MM.1S (cell line): ENCODE data around the gene HS2ST1.

ENCODE experiments used
- DNase-seq: peaks from one replicate; pipeline ENCODE4 v3.0.0-alpha.2; 2015
- H2AFZ ChIP-seq: fragments of 300-600 bp; sonication (generic); 2 replicates; pipeline ENCODE4 v1.6.0; 2016; ENCODE audit warnings: antibody characterized with exemption, low read length
- H3F3A ChIP-seq: fragments of 300-600 bp; sonication (generic); 2 replicates; pipeline ENCODE4 v1.6.1; 2016; ENCODE audit warnings: mild to moderate bottlenecking, antibody characterized with exemption, low read length, moderate library complexity, mixed read lengths; ENCODE audit not compliant: insufficient read depth
- H3K27ac ChIP-seq: fragments of 300-600 bp; sonication (generic); 2 replicates; pipeline ENCODE4 v1.5.1; 2016; ENCODE audit warnings: mild to moderate bottlenecking, low read length
- H3K27me3 ChIP-seq: fragments of 300-600 bp; sonication (generic); replicated peaks from 2 replicates; pipeline ENCODE4 v1.6.0; 2016; ENCODE audit warnings: low read length; ENCODE audit not compliant: insufficient read depth
- H3K36me3 ChIP-seq: fragments of 300-600 bp; sonication (generic); replicated peaks from 2 replicates; pipeline ENCODE4 v1.6.1; 2016; ENCODE audit warnings: mild to moderate bottlenecking, low read length, mixed read lengths; ENCODE audit not compliant: insufficient read depth
- H3K4me1 ChIP-seq: fragments of 300-600 bp; sonication (generic); 2 replicates; pipeline ENCODE4 v1.6.1; 2016; ENCODE audit warnings: low read length, mixed read lengths
- H3K4me2 ChIP-seq: fragments of 300-600 bp; sonication (generic); 2 replicates; pipeline ENCODE4 v1.6.0; 2016; ENCODE audit warnings: low read depth, low read length
- H3K4me3 ChIP-seq: fragments of 300-600 bp; sonication (generic); 2 replicates; pipeline ENCODE4 v1.5.1; 2016; ENCODE audit warnings: low read length, mixed read lengths
- H3K79me2 ChIP-seq: fragments of 300-600 bp; sonication (generic); 2 replicates; pipeline ENCODE4 v1.6.1; 2016; ENCODE audit warnings: mixed run types, low read length, mixed read lengths
- H3K9ac ChIP-seq: fragments of 300-600 bp; sonication (generic); 2 replicates; pipeline ENCODE4 v1.6.1; 2016; ENCODE audit warnings: low read length, mixed read lengths
- H3K9me2 ChIP-seq: fragments of 300-600 bp; sonication (generic); replicated peaks from 2 replicates; pipeline ENCODE4 v1.6.1; 2016; ENCODE audit warnings: mild to moderate bottlenecking, low read length, mixed read lengths; ENCODE audit not compliant: insufficient read depth
- H3K9me3 ChIP-seq: fragments of 300-600 bp; sonication (generic); replicated peaks from 2 replicates; pipeline ENCODE4 v1.6.1; 2016; ENCODE audit warnings: mild to moderate bottlenecking, low read length, mixed read lengths; ENCODE audit not compliant: insufficient read depth
- H4K20me1 ChIP-seq: fragments of 300-600 bp; sonication (generic); 2 replicates; pipeline ENCODE4 v1.6.1; 2016; ENCODE audit warnings: mild to moderate bottlenecking, low read length, moderate library complexity, mixed read lengths; ENCODE audit not compliant: insufficient read depth
- EZH2 ChIP-seq: fragments of 300-600 bp; sonication (generic); optimal IDR thresholded peaks from 2 replicates; pipeline ENCODE3; 2017; ENCODE audit warnings: low read depth, mild to moderate bottlenecking, antibody characterized with exemption, low read length, mixed read lengths
- EZH2phosphoT487 ChIP-seq: fragments of 300-600 bp; sonication (generic); IDR thresholded peaks from 2 replicates; pipeline ENCODE4 v1.6.1; 2018; ENCODE audit warnings: antibody characterized with exemption, low read length
- TF ChIP-seq, protein P1 (sequence below): fragments of 300-600 bp; sonication (generic); IDR thresholded peaks from 2 replicates; pipeline ENCODE4 v1.5.1; 2016; ENCODE audit warnings: antibody characterized with exemption, low read length, mixed read lengths

HS2ST1 gene

DNA sequence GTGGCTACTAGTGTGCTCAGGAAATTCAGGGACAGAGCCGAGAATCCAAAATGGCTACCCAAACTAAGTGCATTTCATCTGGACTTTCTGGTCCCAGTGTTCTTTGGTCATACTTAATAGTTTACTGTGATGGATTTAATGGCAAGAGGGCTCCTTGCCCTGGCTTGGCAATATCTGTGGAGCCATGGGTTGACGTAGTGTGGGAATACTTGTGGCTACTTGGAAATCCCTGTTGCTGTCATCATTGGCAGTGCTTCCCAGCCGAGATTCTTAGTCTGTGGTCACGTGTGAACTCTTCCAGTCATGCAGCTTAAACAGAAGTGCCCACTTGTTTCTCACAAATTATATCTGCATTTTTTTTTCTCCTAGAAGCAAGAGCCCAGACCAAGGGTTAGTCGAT is 198.9 kb downstream of the HS2ST1 start:
- Histone ChIP-seq H3K9me2 (no peaks in the 10 kb centered on the region), H3K4me2 (no peak overlapping the region), H3K4me1 (peaks cover 6% of the 10 kb centered on the region; the same call in 1 of the 2 replicates), H3K36me3 (no peaks in the 10 kb centered on the region), H3K9me3 (no peaks in the 10 kb centered on the region), H3K79me2 (no peaks in the 10 kb centered on the region), H3F3A (no peaks in the 10 kb centered on the region), H4K20me1 (no peaks in the 10 kb centered on the region), H3K4me3 (no peak overlapping the region), H2AFZ (no peak overlapping the region), H3K27me3 (no peaks in the 10 kb centered on the region), H3K27ac (no peak overlapping the region), H3K9ac (no peak overlapping the region)
- no peak for DNase-seq
- TF ChIP-seq EZH2, result no peak
- TF ChIP-seq, protein P1, sequence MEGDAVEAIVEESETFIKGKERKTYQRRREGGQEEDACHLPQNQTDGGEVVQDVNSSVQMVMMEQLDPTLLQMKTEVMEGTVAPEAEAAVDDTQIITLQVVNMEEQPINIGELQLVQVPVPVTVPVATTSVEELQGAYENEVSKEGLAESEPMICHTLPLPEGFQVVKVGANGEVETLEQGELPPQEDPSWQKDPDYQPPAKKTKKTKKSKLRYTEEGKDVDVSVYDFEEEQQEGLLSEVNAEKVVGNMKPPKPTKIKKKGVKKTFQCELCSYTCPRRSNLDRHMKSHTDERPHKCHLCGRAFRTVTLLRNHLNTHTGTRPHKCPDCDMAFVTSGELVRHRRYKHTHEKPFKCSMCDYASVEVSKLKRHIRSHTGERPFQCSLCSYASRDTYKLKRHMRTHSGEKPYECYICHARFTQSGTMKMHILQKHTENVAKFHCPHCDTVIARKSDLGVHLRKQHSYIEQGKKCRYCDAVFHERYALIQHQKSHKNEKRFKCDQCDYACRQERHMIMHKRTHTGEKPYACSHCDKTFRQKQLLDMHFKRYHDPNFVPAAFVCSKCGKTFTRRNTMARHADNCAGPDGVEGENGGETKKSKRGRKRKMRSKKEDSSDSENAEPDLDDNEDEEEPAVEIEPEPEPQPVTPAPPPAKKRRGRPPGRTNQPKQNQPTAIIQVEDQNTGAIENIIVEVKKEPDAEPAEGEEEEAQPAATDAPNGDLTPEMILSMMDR, result no peak
- no peak for TF ChIP-seq EZH2phosphoT487

DNA sequence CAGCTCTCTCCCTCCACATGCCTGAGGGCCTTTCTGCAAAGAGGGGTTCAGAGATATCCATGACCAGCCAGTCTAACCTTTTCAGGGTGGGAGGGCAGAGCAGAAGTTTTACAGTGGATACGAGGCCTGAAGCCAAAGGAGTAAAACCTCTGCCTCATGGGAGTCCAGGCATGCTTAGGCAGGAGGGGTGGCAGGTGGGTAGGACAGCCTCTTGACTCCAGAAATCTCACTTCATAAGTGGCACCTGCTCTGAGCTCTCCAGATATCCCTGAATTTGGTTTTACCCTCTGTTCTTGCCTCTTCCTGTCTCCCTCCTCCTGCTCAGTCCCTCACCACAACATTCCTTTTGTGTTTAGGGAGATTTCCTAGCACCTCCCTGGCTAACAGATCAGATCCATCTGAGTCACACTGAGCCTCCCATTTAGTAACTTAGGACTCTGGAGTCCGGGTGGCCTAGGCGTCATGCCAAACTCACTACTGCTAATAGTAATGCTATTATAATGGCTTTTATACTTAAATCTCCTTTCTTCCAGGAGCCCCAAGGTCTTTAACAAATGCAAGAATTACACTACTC is 201.0 kb downstream of the HS2ST1 start:
- Histone ChIP-seq H3K9me3 (no peaks in the 10 kb centered on the region), H3K4me1 (no peaks in the 10 kb centered on the region), H3K27ac (no peak overlapping the region), H3K4me2 (no peak overlapping the region), H3K9me2 (no peaks in the 10 kb centered on the region), H3K9ac (no peak overlapping the region), H3K27me3 (no peaks in the 10 kb centered on the region), H3F3A (no peaks in the 10 kb centered on the region), H4K20me1 (no peaks in the 10 kb centered on the region), H3K36me3 (no peaks in the 10 kb centered on the region), H2AFZ (no peak overlapping the region), H3K4me3 (no peak overlapping the region), H3K79me2 (no peaks in the 10 kb centered on the region)
- no peak for DNase-seq
- TF ChIP-seq EZH2phosphoT487 (no peak), EZH2 (no peak)
- TF ChIP-seq, protein P1, result no peak

DNA sequence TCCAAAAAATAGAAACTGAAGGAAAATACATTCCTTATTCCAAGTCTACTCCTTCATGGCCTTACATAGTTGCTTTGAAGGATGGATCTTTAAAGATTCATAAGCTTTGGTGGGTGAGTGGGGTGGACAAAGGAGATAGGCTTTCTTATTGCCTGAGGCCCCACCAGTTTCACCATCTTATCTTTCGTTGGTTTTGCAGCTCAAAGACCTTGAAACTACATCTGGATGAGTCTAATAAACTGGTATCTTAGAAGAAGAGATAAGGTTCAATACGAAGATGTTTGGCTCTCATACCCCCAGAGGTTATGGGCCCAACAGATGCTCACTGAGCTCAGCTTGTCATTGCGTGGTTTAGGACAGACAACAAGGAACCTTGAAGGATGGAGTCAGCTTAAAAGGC is 201.5 kb downstream of the HS2ST1 start:
- Histone ChIP-seq H3K4me1 (no peaks in the 10 kb centered on the region), H3K4me2 (no peak overlapping the region), H3F3A (no peaks in the 10 kb centered on the region), H3K9ac (no peak overlapping the region), H3K9me2 (no peaks in the 10 kb centered on the region), H3K27me3 (no peaks in the 10 kb centered on the region), H2AFZ (no peak overlapping the region), H3K27ac (no peak overlapping the region), H4K20me1 (no peaks in the 10 kb centered on the region), H3K4me3 (no peak overlapping the region), H3K79me2 (no peaks in the 10 kb centered on the region), H3K9me3 (no peaks in the 10 kb centered on the region; the same call in 1 of the 2 replicates), H3K36me3 (no peaks in the 10 kb centered on the region)
- no peak for DNase-seq
- no peak for TF ChIP-seq EZH2phosphoT487
- TF ChIP-seq EZH2, result no peak
- TF ChIP-seq, protein P1, result no peak
